HG03432 (cell line): ENCODE measurements around the gene FBXO42.

Source experiments
- ATAC-seq: cut with Tn5 transposase; IDR thresholded peaks from one replicate; pipeline ENCODE4 v1.9.1; 2021; ENCODE audit warnings: mild to moderate bottlenecking, moderate library complexity; ENCODE audit not compliant: unreplicated experiment

Gene FBXO42

DNA sequence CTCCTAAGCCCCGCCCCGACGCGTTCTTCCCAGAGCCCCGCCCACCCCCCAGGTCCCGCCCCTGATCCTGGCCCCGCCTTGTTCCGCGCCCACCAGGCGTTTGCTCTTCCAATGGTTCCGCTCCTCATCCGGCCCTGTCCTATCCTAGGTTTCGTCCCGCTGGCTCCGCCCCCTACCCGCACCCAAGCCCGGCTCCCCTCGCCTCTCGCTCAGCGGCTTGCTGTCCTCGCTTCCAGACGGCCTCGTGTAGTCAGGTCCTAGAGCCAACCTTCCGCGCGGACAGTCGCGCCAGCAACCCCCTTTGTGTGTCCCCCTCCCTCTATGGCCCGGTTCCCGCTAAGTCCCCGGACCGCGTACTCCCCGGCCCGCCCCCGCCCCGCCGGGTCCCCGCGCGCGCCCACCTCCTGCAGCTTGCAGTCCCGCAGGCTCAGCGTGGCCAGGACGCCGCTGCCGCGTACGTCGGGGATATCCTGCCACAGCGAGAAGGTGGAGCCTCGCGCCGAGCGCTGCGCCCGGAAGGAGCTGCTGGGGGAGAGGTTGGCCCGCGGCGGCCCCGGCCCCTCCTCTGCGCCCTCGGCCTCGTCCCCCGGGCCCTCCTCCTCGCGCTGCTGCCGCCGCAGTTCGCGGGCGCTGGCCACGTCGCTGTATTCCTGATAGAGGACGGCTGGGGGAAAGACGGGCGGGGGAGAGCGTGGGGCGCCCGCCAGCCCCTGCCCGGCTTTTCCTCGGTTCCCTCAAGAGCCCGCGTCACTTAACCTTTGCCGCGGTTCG lies 145.5 kb downstream of the FBXO42 start:
- ATAC-seq, result peak; percentile 73

DNA sequence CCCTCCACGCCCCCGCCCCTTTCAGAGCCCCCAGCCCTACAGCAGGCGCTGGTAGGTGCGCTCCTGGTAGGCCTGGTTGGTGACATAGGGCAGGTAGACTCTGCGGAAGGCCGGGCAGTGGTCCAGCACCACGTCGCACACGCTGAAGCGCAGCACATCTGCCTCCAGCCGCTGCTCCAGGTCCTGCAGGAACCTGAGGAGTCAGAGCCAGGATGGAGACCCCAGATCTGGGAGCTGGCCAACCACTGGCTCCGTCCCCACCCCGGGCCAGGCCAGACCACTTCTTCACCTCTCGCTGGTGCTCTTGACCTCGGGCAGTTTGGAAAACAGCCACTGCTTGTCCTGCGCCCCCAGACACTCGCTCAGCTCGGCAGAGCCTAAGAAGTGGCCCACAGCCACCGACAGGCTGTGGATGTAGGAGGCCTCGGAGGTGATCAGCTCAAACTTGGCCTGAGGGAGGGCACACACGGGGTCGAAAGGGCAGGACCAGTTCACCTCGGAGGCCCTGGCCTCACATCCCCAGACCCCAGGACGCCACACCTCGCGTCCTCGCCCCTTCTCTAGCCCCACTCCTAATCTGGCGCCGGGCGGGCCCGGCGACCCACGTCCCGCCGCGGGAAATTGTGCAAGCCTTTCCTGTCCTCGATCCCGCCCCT lies 146.3 kb downstream of the FBXO42 start:
- peak; percentile 18 for ATAC-seq

DNA sequence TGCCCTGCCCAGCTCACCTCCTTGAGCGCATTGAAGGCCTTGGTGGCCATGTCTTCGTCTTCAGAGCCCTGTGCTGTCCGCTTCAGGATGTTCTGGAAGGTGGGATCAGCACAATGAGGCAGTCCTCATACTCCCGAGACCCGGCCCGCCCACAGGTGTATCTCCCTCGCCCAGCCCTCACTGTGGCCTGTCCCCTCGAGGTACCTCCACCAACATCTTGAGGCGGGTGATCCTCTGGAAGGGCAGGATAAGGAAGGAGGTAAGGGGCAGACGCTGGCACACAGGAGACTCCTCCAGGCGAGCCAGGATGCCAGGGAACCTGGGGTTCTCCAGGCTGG lies 147.0 kb downstream of the FBXO42 start:
- ATAC-seq, result no peak

DNA sequence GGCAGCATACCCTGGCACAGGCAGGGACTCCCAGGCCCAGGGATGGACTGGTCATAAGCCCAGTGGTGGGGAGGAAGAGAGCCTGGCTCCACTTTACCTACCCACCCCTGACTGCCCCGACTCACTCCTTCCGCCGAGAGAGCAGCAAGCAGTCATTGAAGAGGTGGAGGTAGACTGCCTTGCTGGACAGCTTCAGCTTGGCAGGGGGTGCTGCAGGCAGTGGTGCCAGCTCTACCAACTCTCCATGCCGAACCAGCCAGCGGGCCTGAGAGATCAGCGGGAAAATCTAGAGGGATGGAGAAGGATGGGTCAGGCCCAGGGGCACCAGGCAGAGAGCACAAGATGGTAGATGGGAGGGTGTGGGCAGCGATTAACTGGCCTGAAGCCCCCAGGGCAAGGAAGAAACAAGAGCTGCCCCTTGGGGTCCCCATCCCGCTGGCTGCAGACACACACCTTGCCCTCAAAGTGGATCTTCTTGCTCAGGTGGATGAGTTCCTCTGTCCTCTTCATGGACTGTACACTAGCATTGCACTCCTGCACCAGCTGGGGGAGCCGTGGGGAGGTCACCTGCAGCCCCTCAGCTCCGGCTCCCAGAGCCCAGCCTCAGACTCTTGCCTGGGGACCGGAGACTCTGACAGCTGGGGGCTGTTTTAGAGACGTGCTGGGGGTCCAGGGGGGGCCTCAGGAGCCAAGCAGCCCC lies 147.5 kb downstream of the FBXO42 start:
- ATAC-seq, result no peak

DNA sequence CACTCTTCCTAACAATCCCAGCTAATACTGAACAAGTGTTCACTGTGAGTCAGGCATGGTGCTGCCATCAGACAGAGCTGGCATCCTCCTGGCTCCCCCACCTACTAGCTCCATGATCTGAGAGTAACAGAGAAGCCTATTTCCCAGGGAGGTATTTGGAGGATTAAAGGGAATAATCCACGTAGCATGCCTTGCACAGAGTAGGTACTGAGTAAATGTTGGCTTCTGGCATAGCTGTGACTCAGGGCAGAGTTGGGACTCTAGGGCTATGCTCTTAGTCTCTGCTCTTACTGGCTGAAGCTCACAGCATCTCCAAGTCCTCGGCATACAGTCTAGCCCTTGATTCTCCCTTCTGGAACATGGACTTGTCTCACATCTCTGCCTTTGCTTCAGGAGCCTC lies 148.1 kb downstream of the FBXO42 start:
- no peak for ATAC-seq

DNA sequence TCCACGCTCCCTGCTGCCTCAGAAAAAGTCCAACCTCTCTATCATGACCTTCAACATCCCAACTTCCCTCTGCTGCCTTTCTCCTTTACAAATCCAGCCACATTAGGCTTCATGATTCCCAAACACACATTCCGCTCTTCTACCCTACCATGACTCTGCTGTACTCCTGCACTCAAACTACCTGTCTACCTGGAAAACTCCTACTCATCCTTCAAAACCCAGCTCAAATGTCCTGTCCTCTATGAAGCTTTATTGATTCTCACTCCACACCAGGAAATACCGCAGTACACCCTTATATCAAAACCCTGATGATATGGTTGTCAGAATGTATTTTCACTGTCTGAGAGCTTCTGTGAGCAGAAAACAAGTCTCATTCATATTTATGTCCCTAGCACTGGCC lies 148.7 kb downstream of the FBXO42 start:
- ATAC-seq, result no peak

DNA sequence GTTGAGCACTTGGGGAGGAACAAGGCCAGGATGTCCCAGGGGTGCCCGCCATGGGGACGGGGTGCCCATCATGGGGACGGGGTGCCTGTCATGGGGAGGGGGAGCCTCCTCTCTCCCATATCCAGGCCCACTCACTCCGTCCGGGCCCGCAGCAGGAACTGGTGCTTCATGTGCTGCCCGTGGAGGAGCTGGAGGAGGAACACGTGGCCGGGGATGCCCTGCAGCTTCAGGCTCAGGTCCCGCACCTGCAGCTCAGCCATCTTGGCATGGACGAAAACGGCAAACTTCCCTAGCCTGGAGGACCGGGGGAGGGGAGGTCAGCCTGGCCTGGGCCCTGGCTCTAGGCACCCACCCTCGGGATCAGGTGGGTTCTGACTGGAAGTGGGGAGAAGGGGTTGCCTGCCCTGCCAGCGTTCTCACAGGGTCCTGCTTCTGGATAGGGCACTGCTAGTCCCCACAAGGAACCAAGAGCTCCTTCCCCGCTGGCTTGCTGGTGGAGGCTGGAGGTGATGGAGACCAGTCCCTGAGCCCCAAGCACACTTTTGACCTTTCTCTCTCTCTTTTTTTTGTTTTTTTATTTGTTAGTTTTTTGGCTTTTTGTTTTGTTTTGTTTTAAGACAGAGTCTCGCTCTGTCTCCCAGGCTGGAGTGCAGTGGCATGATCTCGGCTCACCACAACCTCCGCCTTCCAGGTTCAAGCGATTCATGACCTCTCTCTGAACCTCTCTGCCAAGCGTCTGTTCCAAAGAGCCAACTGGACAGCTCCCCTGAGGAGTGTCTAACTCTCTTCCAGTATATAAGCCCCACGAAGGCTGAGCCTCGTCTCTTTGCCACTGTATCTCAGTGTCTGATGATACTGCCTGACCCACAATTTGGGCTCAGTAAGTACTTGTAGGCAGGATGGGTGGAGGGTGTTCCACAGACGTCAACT lies 149.7 kb downstream of the FBXO42 start:
- no peak for ATAC-seq

DNA sequence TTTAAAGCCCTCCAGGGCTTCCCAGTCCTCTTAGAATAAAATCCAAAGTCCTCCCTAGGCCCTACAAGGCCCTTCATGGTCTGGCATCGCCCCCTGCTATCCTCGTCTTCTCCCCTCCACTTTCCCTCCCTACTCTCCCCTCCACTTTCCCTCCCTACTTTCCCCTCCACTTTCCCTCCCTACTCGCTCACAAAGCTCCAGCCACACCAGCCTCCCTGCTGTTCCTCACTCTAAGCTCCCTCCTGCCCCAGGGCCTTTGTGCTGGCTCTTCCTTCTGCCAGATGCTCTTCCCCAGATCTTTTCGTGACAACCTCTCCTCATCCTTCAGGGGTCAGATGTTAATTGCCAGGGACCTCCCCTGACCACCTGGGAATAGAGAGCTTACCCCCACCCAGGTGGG lies 152.6 kb downstream of the FBXO42 start:
- no peak for ATAC-seq

DNA sequence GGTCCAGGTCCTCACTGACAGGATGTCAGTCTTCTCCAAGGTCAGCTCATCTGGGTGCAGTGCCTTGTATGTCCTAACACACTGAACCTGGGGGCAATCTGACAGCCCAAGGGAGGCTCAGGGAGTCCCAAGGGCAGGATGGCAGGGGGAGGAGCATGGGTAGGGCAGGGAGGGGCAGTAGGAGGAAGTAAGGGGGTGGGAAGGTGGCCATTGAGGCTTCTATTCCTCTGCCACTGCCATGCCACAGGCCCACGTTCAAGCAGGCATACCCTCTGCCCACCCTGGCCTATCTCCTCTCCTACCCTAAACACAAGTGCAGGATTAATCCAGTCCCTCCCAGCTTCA lies 153.2 kb downstream of the FBXO42 start:
- no peak for ATAC-seq

DNA sequence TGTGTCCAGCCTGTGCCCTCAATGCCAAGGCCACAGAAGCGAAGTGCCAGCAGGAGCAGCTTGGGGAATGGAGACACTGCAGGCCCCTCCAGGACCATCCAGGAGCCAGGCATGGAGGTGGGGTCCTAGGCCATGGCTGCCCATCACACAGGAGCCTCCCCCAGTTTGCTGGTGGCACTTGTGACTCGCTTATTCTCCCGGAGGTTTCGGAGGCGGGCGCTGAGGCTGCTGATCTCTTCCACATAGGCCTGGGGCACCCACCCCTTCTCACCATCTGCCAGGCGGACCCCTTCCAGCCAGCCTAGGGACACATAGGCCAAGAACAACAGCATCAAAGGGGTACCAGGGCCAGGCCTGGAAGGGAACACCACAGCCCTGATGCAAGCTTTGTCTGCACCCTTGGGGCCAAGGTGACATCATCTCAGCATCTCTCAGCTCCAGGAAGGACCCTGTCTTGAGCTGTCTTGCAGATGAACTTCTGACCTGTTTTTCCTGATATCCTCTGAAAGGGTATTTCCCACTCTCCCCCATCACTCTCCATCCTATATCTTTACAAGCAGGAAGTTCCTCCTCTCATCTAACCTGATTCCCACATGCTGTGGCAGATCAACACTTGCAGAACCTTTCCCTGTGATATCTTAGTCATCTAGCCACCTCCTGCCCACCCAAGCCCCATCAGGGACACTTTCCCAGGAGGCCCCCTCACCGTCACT lies 153.7 kb downstream of the FBXO42 start:
- no peak for ATAC-seq

DNA sequence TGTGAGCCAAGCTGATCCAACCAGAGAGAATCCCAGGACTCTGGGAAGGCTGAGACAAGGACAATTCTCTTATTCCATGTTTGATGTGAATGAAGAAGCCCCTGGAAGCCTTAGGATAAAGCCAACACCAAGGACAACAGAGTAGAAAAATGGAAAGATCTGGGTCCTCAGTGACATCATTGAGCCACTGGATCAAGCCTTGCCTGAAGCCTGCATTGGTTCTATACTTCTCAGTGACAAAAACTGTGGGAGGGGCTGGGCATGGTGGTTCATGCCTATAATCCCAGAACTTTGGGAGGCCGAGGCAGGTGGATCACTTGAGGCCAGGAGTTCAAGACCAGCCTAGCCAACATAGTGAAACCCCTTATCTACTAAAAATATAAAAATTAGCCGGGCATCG lies 155.4 kb downstream of the FBXO42 start:
- ATAC-seq, result no peak
